Ectodermal cell (in vitro differentiated cells): Measurements from ENCODE around the gene CDK5RAP1.

Experiments
- H3K27ac ChIP-seq: 2 replicates; pipeline ENCODE4 v1.7.0; 2013; ENCODE audit warnings: mild to moderate bottlenecking, low read depth, low read length; ENCODE audit not compliant: insufficient read depth, poor library complexity, severe bottlenecking
- H3K27me3 ChIP-seq: 2 replicates; pipeline ENCODE4 v1.7.0; 2013; ENCODE audit warnings: mild to moderate bottlenecking, low read length; ENCODE audit not compliant: insufficient read depth, control insufficient read depth, poor library complexity, severe bottlenecking
- H3K36me3 ChIP-seq: one replicate; pipeline ENCODE4 v1.7.0; 2013; ENCODE audit warnings: low read length; ENCODE audit not compliant: control insufficient read depth, insufficient read depth
- H3K4me1 ChIP-seq: one replicate; pipeline ENCODE4 v1.7.0; 2013; ENCODE audit warnings: low read length; ENCODE audit not compliant: control insufficient read depth, insufficient read depth
- H3K4me3 ChIP-seq: 2 replicates; pipeline ENCODE4 v1.7.0; 2013; ENCODE audit warnings: low read depth, low read length, control low read depth; ENCODE audit not compliant: insufficient read depth
- H3K9me3 ChIP-seq: 2 replicates; pipeline ENCODE4 v1.7.0; 2013; ENCODE audit warnings: mild to moderate bottlenecking, low read length, moderate library complexity; ENCODE audit not compliant: control insufficient read depth
- WGBS, 2 experiments: methylation state at CpG; one replicate each; pipeline ENCODE4 v1.1.7; 2013; ENCODE audit warnings: missing lambda C conversion rate in 2 of 2; 5-methylcytosine and 5-hydroxymethylcytosine counted together

Gene CDK5RAP1

DNA sequence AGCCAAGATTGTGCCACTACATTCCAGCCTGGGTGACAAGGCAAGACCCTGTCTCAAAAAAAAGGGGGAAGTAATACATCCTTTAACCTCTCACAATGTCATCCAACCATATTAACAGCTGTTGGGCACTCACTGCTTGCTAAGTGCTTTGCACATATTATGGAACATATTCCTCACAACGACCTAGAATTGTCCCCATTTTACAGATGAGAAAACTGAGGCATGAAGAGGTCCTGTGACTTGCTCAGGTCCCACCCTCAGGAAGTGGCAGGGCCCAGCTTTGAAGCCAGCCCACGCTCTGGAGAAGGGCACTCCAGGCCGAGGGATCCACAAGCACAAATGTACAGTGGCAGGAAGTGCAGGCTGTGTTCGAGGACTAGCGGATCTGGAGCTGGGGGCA is 85.0 kb downstream of the CDK5RAP1 start:
- H3K36me3 ChIP-seq, result no peaks in the 10 kb centered on the region
- H3K9me3 ChIP-seq, result no peaks in the 10 kb centered on the region
- no peak overlapping the region for H3K4me3 ChIP-seq
- WGBS, 2 experiments, result 88 to 91% methylated on average over 5 of the region's 5 CpGs
- H3K27ac ChIP-seq, result no peak overlapping the region
- H3K27me3 ChIP-seq, result no peaks in the 10 kb centered on the region
- no peaks in the 10 kb centered on the region for H3K4me1 ChIP-seq

DNA sequence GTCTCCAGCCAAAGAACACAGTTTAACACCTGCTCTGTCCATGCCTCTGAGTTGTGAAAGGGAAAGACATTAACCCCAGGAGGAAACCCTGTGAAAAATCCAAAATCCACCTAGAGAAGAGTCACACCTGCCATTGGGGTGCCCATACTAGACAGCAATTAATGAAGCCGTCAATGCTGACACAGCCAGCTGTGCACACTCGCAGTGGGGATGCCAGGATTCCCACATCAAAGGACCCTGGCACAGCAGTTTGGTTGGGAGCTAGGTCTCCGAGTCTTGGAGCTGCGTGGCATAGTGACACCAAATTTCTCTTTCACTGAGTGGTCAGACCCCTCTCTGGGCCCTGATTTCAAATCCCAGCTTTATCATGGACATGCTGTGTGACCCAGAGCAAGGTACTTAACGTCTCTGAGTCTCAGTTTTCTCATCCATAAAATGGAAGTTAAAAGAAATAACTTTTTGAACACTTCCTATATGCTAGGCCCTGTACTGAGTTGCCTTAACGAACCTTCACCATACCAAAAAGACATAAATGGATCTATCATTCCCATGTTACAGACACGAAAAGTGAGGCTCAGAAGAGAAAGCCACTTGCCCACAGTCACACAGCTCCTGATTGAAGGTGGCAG is 87.5 kb downstream of the CDK5RAP1 start:
- no peaks in the 10 kb centered on the region for H3K27me3 ChIP-seq
- H3K4me3 ChIP-seq, result no peak overlapping the region
- H3K4me1 ChIP-seq, result no peaks in the 10 kb centered on the region
- H3K27ac ChIP-seq, result no peak overlapping the region
- H3K9me3 ChIP-seq, result no peaks in the 10 kb centered on the region
- H3K36me3 ChIP-seq, result no peaks in the 10 kb centered on the region
- 87 to 90% methylated on average over 7 of the region's 7 CpGs for WGBS, 2 experiments

DNA sequence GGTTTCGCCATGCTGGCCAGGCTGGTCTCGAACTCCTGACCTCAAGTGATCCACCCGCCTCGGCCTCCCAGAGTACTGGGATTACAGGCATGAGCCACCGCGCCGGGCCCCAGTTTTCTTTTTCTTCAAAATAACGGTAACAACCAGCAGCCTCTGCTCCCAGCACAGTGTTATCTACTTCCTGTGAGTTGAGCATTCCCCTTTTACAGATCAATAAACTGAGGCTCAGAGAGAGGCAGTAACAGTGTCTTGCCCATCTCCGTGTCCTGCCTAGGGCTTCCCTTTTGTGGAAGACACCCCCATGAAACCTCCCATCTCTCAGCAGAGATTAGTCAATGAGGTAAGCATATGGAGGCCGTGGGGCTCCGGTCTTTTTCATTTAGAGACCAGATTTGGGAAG is 88.7 kb downstream of the CDK5RAP1 start:
- WGBS, 2 experiments, result 93 to 94% methylated on average over 11 of the region's 11 CpGs
- no peaks in the 10 kb centered on the region for H3K36me3 ChIP-seq

DNA sequence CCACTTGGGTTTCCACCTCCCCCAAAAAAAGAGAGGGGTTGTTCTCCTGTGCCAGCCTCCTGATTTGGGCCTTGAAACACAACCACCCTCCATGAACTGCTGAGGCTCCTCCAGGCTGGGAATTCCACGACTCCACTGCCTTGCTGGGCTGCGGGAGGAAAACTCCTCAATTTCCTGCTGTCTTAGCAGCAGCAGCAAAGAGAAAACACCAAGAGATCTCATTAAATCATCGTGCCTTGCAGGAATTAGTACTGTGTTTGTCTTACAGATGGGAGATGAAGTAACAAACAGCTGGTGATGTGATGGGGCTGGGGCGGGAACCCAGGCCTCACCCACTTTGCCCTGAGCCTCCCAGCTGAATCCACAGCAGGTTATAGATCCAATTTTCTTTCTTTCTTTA is 89.3 kb downstream of the CDK5RAP1 start:
- Histone ChIP-seq H3K27ac (no peak overlapping the region), H3K4me3 (no peak overlapping the region), H3K9me3 (no peaks in the 10 kb centered on the region), H3K27me3 (no peaks in the 10 kb centered on the region), H3K4me1 (no peaks in the 10 kb centered on the region), H3K36me3 (no peaks in the 10 kb centered on the region)
- WGBS, 2 experiments, result 86 to 87% methylated on average over 4 of the region's 4 CpGs

More for the DNA sequence above, 88.7 kb downstream of the CDK5RAP1 start:
- no peaks in the 10 kb centered on the region for H3K4me1 ChIP-seq
- H3K27ac ChIP-seq, result no peak overlapping the region
- H3K4me3 ChIP-seq, result no peak overlapping the region
- H3K27me3 ChIP-seq, result no peaks in the 10 kb centered on the region
- H3K9me3 ChIP-seq, result no peaks in the 10 kb centered on the region

DNA sequence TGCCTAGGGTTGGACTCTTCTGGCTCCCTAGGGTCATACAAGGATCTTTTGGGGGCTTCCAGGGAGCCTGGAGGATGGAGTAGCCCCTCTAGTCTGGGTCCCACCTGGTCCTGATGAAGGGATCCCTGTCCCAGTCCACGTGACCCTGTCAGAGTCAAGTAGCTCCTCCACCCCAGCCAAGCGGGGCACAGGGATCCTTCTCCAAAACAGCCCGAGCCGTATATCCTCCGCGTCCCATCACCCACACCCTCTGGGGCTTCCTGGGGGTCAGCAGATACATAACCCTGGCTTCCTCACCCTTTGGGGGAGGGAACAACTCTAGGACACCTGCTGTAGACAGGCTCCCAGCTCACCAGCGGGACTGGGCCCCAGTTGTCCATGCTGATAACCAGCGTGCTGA is 90.3 kb downstream of the CDK5RAP1 start:
- Histone ChIP-seq H3K9me3 (no peaks in the 10 kb centered on the region), H3K27me3 (no peaks in the 10 kb centered on the region), H3K36me3 (no peaks in the 10 kb centered on the region), H3K4me3 (no peak overlapping the region), H3K4me1 (no peaks in the 10 kb centered on the region), H3K27ac (no peak overlapping the region)
- WGBS, 2 experiments, result 92 to 95% methylated on average over 8 of the region's 8 CpGs

DNA sequence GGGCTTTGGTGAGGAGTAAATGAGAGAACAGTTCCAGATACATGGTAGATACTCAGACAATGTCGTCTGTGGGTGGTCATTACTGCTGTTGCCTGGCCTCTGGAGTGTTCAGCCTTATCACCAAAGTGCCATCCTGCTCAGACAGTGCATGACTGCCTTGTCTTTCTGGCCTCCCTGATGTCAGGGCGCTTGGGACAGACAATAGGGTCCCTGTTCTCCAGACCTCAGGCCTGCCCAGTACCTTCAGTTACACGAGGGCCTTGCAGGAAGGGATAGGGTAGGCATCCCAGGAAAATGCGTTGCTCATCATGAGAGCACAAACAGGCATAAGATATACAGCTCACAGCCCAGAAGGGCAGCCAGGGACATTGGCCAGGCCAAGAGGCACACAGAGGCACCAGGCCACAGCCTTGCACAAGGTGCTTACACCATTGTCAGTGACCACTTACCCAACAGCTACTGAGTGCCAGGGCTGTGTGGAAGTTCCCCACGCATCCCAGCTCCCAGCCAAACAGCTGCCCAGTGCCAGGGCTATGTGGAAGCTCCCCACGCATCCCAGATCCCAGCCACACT is 90.9 kb downstream of the CDK5RAP1 start:
- Histone ChIP-seq H3K27ac (no peak overlapping the region), H3K27me3 (no peaks in the 10 kb centered on the region), H3K4me1 (no peaks in the 10 kb centered on the region), H3K36me3 (no peaks in the 10 kb centered on the region), H3K4me3 (no peak overlapping the region), H3K9me3 (no peaks in the 10 kb centered on the region)
- WGBS, 2 experiments, result 82 to 87% methylated on average over 6 of the region's 6 CpGs

DNA sequence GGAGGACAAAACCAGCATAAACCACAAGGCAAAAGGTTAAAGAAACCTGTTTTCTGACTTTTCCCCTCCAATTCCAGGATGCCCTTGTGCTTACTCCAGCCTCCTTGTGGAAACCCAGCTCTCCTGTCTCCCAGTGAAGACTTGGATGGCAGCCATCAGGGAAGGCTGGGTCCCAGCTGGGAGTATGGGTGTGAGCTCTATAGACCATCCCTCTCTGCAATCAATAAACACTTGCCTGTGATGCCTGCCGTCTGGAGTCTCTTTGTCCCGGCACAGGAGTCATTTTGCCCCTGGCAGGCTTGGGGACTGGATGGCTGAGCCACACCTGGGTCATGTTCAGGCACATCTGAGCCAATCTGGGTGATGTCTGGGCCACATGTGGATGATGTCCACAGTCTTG is 91.7 kb downstream of the CDK5RAP1 start:
- WGBS, 2 experiments, result 72 to 85% methylated on average over 2 of the region's 2 CpGs
- Histone ChIP-seq H3K27me3 (no peaks in the 10 kb centered on the region), H3K36me3 (no peaks in the 10 kb centered on the region), H3K27ac (no peak overlapping the region), H3K9me3 (no peaks in the 10 kb centered on the region), H3K4me3 (no peak overlapping the region), H3K4me1 (no peaks in the 10 kb centered on the region)
